Breast epithelium (tissue), 4 donors: ENCODE data around the gene C6orf132. TPM values are rescaled to one million over a fixed set of nuclear protein-coding genes. Genes with fewer than 3 reads are reported as not detected.

ENCODE experiments used
- DNase-seq, 2 donors: peaks; one replicate each; pipeline ENCODE4 v3.0.0-alpha.2; 2019; ENCODE audit warnings: low spot score in 2 of 2
- H3K27ac ChIP-seq, 2 donors: fragments of 200-600 bp; sonication (generic) in 1 of 2; one replicate each; pipeline ENCODE4 v1.5.1; 2016 to 2019; ENCODE audit warnings: mild to moderate bottlenecking in 1 of 2
- H3K27me3 ChIP-seq, 2 donors: fragments of 200-600 bp; sonication (generic) in 1 of 2; one replicate each; pipeline versions ENCODE4 v1.5.1 to v1.6.0; 2017 to 2019; ENCODE audit warnings: control low read depth in 1 of 2, mild to moderate bottlenecking in 1 of 2
- H3K36me3 ChIP-seq: fragments of 200-600 bp; one replicate; pipeline ENCODE4 v1.5.1; 2019
- H3K4me1 ChIP-seq, 2 donors: fragments of 200-600 bp; sonication (generic); one replicate each; pipeline ENCODE4 v1.5.1; 2016 to 2019; ENCODE audit warnings: control low read depth in 1 of 2
- H3K4me3 ChIP-seq, 3 donors: fragments of 200-600 bp; sonication (generic); 1 replicate in 2 of 3; 2 replicates in 1 of 3; pipeline ENCODE4 v1.5.1; 2016 to 2019; ENCODE audit warnings: mild to moderate bottlenecking in 3 of 3, moderate library complexity in 2 of 3
- H3K9me3 ChIP-seq, 2 donors: fragments of 200-600 bp; sonication (generic) in 1 of 2; one replicate each; pipeline ENCODE4 v1.5.1; 2016 to 2019; ENCODE audit warnings: control low read depth in 1 of 2
- POLR2A ChIP-seq: fragments of 450-650 bp; IDR thresholded peaks from one replicate; pipeline ENCODE4 v1.6.1; 2016; ENCODE audit warnings: antibody characterized with exemption, mild to moderate bottlenecking, moderate library complexity
- POLR2AphosphoS5 ChIP-seq, 3 donors: sonication (generic); formaldehyde crosslinking; IDR thresholded peaks; one replicate each; pipeline ENCODE4 v1.6.1; 2017; ENCODE audit warnings: antibody characterized with exemption in 3 of 3
- intact Hi-C: fragments of 100-400 bp; cut with DNase I; formaldehyde crosslinking; loops from one replicate; pipeline ENCODE4 v1.15.1; 2023; ENCODE audit warnings: low total_unique reads
- total RNA-seq, 3 donors: library from RNA; depleted of rRNA; stranded (reverse); fragments of >200 nt; gene quantifications; one replicate each; pipeline ENCODE4 v1.1.0, GENCODE V29; 2016
- TF ChIP-seq, protein P1 (sequence below), 3 donors: fragments of 450-650 bp; IDR thresholded peaks; one replicate each; pipeline ENCODE4 v1.5.1; 2016 to 2017; ENCODE audit warnings: antibody characterized with exemption in 3 of 3, mild to moderate bottlenecking in 3 of 3, moderate library complexity in 3 of 3

C6orf132 gene
- total RNA-seq, 3 donors from 2014 or later: 4.2 to 20.2 (median 10.2) TPM

DNA sequence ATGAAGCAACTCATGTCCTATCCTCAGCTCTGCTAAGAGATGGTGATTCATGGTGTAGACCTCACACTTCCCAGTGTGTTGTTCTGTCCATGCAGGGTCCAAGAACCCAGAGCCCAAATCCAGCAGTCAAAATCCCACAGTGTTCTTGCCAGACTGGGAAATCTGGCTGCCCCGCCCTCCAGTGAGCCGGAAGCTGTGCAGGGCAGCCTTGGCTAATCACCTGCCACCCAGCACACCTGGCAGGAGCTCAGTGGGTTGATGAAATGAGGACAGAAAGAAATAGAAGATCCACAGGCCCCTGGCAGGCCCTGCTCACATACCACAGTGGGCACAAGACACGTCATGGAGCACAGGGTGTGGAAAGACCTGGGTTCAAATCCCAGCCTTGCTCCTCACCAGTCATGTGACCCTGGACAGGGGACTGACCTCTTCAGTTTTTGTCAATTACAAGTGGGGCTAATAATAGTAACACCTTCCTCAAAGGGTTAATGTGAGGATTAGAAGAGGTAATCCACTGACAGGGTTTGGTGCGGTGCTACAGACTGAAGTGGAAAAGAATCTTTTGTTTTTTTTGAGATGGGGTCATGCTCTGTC lies 17.1 kb upstream of the C6orf132 start:
- DNase-seq: no peak
- Histone ChIP-seq H3K4me3 (no peak overlapping the region), H3K27ac (no peak overlapping the region), H3K4me1 (no peaks in the 10 kb centered on the region), H3K9me3 (no peaks in the 10 kb centered on the region), H3K27me3 (no peaks in the 10 kb centered on the region), H3K36me3 (no peaks in the 10 kb centered on the region)
- intact Hi-C loops: loop anchor here (10.0 kb wide), 1 partner anchor 85 kb away; no protein-coding TSS in a partner anchor
- no peak for TF ChIP-seq POLR2A
- no peak for TF ChIP-seq POLR2AphosphoS5 (IDR thresholded peaks at IDR 0.05)
- TF ChIP-seq, protein P1, sequence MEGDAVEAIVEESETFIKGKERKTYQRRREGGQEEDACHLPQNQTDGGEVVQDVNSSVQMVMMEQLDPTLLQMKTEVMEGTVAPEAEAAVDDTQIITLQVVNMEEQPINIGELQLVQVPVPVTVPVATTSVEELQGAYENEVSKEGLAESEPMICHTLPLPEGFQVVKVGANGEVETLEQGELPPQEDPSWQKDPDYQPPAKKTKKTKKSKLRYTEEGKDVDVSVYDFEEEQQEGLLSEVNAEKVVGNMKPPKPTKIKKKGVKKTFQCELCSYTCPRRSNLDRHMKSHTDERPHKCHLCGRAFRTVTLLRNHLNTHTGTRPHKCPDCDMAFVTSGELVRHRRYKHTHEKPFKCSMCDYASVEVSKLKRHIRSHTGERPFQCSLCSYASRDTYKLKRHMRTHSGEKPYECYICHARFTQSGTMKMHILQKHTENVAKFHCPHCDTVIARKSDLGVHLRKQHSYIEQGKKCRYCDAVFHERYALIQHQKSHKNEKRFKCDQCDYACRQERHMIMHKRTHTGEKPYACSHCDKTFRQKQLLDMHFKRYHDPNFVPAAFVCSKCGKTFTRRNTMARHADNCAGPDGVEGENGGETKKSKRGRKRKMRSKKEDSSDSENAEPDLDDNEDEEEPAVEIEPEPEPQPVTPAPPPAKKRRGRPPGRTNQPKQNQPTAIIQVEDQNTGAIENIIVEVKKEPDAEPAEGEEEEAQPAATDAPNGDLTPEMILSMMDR (IDR thresholded peaks at IDR 0.05): no peak

- Histone ChIP-seq H3K4me1 (no peaks in the 10 kb centered on the region), H3K4me3 (no peak overlapping the region), H3K27ac (no peak overlapping the region), H3K9me3 (no peaks in the 10 kb centered on the region), H3K36me3 (no peaks in the 10 kb centered on the region), H3K27me3 (no peaks in the 10 kb centered on the region)
- no peak for TF ChIP-seq POLR2A
- TF ChIP-seq, protein P1 (IDR thresholded peaks at IDR 0.05): no peak
- TF ChIP-seq POLR2AphosphoS5 (IDR thresholded peaks at IDR 0.05): no peak
- intact Hi-C loops: no loop called here
- no peak for DNase-seq
Observed at GRCh38 chr6:42158631-42159030, 16.2 kb upstream of the C6orf132 start.

DNA sequence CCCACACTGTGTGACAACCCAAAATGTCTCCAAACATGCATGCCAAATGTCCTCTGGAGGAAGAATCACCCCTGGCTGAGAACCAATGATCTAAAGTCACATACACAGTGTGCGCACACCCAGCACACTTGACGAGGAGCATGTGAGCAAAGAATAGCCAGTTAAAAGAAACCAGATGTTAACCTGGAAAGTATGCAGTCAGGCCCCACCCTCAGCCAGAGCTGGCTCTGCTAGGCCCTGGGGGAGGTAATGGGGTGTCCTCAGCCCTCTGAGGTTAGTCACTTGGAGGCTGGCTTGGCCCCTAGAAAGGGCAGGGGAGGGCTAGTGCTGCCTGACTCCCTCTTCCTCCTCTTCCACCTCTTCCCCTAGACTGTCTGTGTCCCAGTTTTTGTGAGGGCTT lies 15.6 kb upstream of the C6orf132 start:
- H3K36me3 ChIP-seq: no peaks in the 10 kb centered on the region
- no peak for DNase-seq
- intact Hi-C loops: no loop called here
- no peaks in the 10 kb centered on the region for H3K27me3 ChIP-seq
- no peak overlapping the region for H3K4me3 ChIP-seq
- H3K9me3 ChIP-seq: no peaks in the 10 kb centered on the region
- H3K27ac ChIP-seq: no peak overlapping the region
- no peaks in the 10 kb centered on the region for H3K4me1 ChIP-seq
- TF ChIP-seq POLR2A (no peak), POLR2AphosphoS5 (IDR thresholded peaks at IDR 0.05) (no peak)

GRCh38 chr6:42156638-42157037 lies 14.2 kb upstream of the C6orf132 start:
- TF ChIP-seq POLR2A: no peak
- TF ChIP-seq POLR2AphosphoS5 (IDR thresholded peaks at IDR 0.05): no peak
- TF ChIP-seq, protein P1 (IDR thresholded peaks at IDR 0.05): no peak
- DNase-seq: no peak
- H3K27ac ChIP-seq: no peak overlapping the region
- no peaks in the 10 kb centered on the region for H3K9me3 ChIP-seq
- intact Hi-C loops: no loop called here
- no peaks in the 10 kb centered on the region for H3K36me3 ChIP-seq
- no peak overlapping the region for H3K4me3 ChIP-seq
- H3K27me3 ChIP-seq: no peaks in the 10 kb centered on the region
- H3K4me1 ChIP-seq: no peaks in the 10 kb centered on the region

DNA sequence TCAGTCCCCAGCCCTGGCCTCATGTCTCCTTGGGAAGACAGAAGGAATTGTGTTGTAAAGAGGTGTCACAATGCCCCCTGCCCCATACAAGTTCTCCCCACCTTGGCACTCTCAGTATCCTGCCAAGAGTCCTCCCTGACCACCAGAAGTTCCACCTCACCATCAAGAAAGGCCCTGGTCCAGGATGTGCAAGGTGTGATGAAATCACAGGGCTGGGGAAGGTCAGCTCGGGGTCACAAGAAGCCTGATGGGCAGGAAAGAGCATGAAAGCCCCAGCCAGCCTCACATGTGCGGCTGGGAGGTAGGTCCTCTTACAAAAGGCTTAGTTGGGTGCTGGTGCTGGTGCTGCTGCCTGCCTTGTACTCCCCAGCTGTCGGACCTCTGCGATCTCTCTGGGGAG lies 12.9 kb upstream of the C6orf132 start:
- intact Hi-C loops: no loop called here
- Histone ChIP-seq H3K4me3 (no peak overlapping the region), H3K36me3 (no peaks in the 10 kb centered on the region), H3K9me3 (no peaks in the 10 kb centered on the region), H3K27me3 (no peaks in the 10 kb centered on the region), H3K27ac (no peak overlapping the region), H3K4me1 (no peaks in the 10 kb centered on the region)
- TF ChIP-seq POLR2AphosphoS5 (IDR thresholded peaks at IDR 0.05) (no peak), POLR2A (no peak)
- TF ChIP-seq, protein P1 (IDR thresholded peaks at IDR 0.05): no peak
- no peak for DNase-seq
